ENCODE results near the gene KNDC1. TPM values are rescaled to one million over a fixed set of nuclear protein-coding genes. Genes with fewer than 3 reads are reported as not detected.
A peak's percentile ranks its signal among the peaks of the same experiment; 100 is the strongest.

KNDC1 gene
- total RNA-seq, 2 experiments from 2014 or later = 0.55 to 1.2 TPM

DNA sequence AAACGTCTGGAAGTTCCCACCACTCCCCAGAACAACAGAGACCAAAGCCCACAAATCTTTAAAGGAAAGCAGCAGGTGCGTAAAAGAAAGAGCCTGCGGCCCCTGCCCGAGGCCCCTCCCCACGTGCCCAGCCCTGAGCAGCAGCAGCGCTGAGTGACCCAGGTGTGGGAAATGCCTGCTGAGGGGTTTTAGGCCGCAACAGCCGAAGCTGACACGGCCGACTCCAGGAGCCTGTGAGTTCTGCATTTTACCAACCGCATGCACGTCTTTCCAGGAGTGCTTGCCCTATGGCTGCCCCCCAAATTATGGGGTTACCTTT, 1.6 kb upstream of the KNDC1 start:
- ChIA-PET CTCF (no interaction called here), POLR2A (no interaction called here)
- no peak for DNase-seq
- Mint-ChIP-seq H3K27ac (no peak overlapping the region), H3K9me3 (no peaks in the 10 kb centered on the region), H3K27me3 (peaks cover 9% of the 10 kb centered on the region), H3K4me3 (no peak overlapping the region), H3K36me3 (ENCODE audit: low read depth) (no peaks in the 10 kb centered on the region), H3K4me1 (no peaks in the 10 kb centered on the region)

GRCh38 chr10:133158756-133159610, 1.0 kb upstream of the KNDC1 start:
- ChIA-PET CTCF (no interaction called here), POLR2A (no interaction called here)
- no peaks in the 10 kb centered on the region for H3K36me3 Mint-ChIP-seq (ENCODE audit: low read depth)
- peaks cover 9% of the 10 kb centered on the region for H3K27me3 Mint-ChIP-seq
- no peaks in the 10 kb centered on the region for H3K4me1 Mint-ChIP-seq
- H3K9me3 Mint-ChIP-seq = no peaks in the 10 kb centered on the region
- H3K4me3 Mint-ChIP-seq = no peak overlapping the region
- no peak overlapping the region for H3K27ac Mint-ChIP-seq
- DNase-seq = no peak

GRCh38 chr10:133159611-133159949, 439 bp upstream of the KNDC1 start:
- H3K9me3 Mint-ChIP-seq = no peaks in the 10 kb centered on the region
- no peaks in the 10 kb centered on the region for H3K36me3 Mint-ChIP-seq (ENCODE audit: low read depth)
- CTCF ChIA-PET = no interaction called here
- no peak overlapping the region for H3K27ac Mint-ChIP-seq
- H3K4me1 Mint-ChIP-seq = no peaks in the 10 kb centered on the region
- DNase-seq = no peak
- peaks cover 9% of the 10 kb centered on the region for H3K27me3 Mint-ChIP-seq
- no peak overlapping the region for H3K4me3 Mint-ChIP-seq
- POLR2A ChIA-PET = no interaction called here

GRCh38 chr10:133160826-133161471, 930 bp downstream of the KNDC1 start:
- ChIA-PET CTCF (interaction anchor here (0.5 kb wide), 1 partner anchor 87 kb away, joined by 4 read pairs; no protein-coding TSS in a partner anchor), POLR2A (no interaction called here)
- Mint-ChIP-seq H3K36me3 (ENCODE audit: low read depth) (no peaks in the 10 kb centered on the region), H3K4me3 (peak overlapping the region; percentile 39), H3K27ac (no peak overlapping the region), H3K4me1 (no peaks in the 10 kb centered on the region), H3K27me3 (peaks cover 9% of the 10 kb centered on the region), H3K9me3 (no peaks in the 10 kb centered on the region)
- no peak for DNase-seq

GRCh38 chr10:133161486-133162109, 1.6 kb downstream of the KNDC1 start:
- no peak for DNase-seq
- Mint-ChIP-seq H3K27me3 (peaks cover 9% of the 10 kb centered on the region), H3K9me3 (no peaks in the 10 kb centered on the region), H3K36me3 (ENCODE audit: low read depth) (no peaks in the 10 kb centered on the region), H3K4me3 (no peak overlapping the region), H3K4me1 (no peaks in the 10 kb centered on the region), H3K27ac (no peak overlapping the region)
- ChIA-PET POLR2A (no interaction called here), CTCF (interaction anchor here (0.5 to 1.3 kb wide), 2 partner anchors 88 to 146 kb away, joined by 3 to 4 read pairs; no protein-coding TSS in a partner anchor)

GRCh38 chr10:133162178-133162909, 2.3 kb downstream of the KNDC1 start:
- peaks cover 9% of the 10 kb centered on the region for H3K27me3 Mint-ChIP-seq
- H3K4me1 Mint-ChIP-seq = no peaks in the 10 kb centered on the region
- no peaks in the 10 kb centered on the region for H3K9me3 Mint-ChIP-seq
- H3K4me3 Mint-ChIP-seq = no peak overlapping the region
- no peak overlapping the region for H3K27ac Mint-ChIP-seq
- no peak for DNase-seq
- ChIA-PET CTCF (interaction anchor here (1.3 kb wide), 1 partner anchor 145 kb away, joined by 3 read pairs; no protein-coding TSS in a partner anchor), POLR2A (no interaction called here)
- no peaks in the 10 kb centered on the region for H3K36me3 Mint-ChIP-seq (ENCODE audit: low read depth)

DNA sequence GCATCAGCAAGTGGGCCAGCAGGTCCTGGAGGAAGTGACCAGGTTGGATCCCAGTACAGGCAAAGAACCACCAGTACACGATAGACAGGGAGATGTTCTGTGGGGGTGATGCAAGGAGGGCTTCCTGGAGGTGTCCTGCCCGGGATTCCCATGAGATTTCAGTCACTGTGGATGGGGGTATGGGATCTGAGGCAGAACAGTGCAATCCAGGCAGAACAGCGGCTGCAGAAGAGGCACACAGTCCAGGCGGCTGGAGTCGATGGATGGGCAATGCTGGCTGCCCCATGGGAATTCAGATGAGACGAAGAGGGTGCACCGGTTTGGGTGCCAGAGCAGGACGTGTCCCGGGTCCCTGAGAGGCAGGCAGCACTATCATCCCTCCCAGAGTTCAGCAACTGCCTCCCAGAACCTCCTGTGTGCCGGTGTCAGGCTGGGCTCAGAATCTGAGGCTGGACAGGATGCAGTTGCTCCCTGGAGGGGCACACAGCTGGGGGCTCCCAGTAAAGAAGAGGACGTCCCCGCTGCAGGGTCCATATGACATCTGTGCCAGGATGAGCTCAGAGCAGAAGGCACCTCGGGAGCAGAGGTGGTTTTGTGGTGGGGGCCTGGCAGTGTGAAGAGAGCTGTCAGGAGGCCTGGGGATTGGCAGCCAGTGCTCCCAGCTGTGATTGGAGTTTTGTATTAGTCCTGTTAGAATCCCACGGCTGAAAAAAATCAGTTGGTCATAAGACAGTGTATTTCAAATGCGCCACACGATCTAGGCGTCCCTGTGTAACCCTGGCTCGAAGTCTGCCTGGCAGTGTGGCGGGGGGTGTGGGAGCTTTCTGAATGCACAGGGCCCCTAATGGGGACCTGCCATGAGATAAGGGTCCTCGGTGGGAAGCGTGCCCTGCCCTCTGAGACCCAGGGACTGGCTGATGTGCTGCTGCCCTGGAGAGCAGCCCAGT, 3.2 kb downstream of the KNDC1 start:
- no peak for DNase-seq
- peaks cover 7% of the 10 kb centered on the region for H3K27me3 Mint-ChIP-seq
- CTCF ChIA-PET = no interaction called here
- H3K9me3 Mint-ChIP-seq = no peaks in the 10 kb centered on the region
- H3K4me1 Mint-ChIP-seq = no peaks in the 10 kb centered on the region
- POLR2A ChIA-PET = no interaction called here
- H3K4me3 Mint-ChIP-seq = no peak overlapping the region
- H3K27ac Mint-ChIP-seq = no peak overlapping the region
- no peaks in the 10 kb centered on the region for H3K36me3 Mint-ChIP-seq (ENCODE audit: low read depth)

DNA sequence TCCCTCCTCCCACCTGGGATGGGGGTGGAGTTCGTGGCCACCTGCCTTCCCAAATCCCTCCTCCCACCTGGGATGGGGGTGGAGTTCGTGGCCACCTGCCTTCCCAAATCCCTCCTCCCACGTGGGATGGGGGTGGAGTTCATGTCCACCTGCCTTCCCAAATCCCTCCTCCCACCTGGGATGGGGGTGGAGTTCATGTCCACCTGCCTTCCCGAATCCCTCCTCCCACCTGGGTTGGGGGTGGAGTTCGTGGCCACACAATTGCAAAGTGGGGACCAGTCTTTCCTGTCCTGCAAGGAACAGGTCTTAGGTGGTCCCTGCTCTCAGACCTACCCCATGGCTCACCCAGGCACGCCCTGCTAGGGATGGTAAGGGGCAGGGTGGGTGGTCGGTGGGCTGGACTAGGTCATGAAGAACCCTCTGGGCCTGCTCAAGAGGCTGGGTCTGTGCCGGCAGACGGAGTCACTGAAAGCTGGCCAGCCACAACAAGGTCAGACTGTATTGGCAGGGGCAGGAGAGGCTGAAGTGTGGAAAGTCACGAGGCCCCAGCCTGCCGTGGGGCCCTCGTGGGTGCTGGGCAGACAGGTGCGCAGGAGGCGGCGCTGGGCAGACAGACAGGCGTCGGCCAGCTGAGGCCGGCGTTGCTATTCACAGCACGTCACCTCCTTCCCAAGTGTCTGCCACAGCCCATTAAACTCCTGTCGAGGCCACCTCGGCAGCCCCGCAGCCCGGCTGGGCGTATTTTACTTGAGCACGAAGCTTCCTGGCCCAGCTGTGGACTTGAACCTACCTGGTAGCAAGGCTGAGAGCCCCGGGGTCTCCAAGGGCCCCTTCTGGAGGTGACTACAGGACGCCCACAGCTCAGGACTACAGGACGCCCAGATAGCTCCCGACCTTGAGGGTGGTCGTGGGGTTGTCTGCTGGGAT, 4.1 kb downstream of the KNDC1 start:
- peaks cover 7% of the 10 kb centered on the region for H3K27me3 Mint-ChIP-seq
- POLR2A ChIA-PET = no interaction called here
- no peak overlapping the region for H3K4me3 Mint-ChIP-seq

DNA sequence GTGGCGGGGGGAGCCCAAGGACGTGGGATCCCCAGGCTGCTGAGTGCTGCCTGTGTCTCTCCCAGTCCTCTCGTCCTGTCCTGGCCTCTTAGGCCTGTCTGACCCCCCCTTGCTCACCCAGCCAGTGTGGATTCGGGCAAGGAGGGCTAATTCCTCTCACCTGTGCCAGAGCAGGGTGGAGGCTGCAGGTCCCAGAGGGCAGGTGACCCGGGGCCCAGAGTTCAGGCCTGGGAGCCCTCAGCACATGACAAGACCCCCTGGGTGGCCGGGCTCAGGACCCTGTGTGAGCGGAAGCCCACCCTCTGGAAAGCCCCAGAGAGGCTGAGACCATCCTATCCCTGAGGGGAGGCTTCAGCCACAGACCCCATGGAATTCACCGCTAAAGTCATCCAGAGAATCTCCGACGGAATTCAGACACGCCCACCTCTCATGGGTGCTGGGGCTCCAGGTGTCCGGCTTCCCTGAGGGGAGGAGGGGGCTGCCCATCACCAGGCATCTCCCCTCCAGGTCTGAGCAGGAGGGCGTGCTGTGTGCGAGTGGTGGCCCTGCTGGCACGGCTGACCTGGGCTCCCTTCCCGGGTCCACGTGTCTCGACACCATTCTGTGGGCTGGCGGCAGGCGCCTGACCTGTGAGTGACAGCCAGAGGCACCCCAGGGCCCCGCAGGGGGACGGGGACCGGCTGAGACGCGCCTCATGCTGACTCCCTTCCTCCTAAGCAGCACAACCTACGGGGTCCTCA, 5.0 kb downstream of the KNDC1 start:
- Mint-ChIP-seq H3K27ac (no peak overlapping the region), H3K27me3 (peaks cover 7% of the 10 kb centered on the region), H3K4me3 (no peak overlapping the region), H3K36me3 (ENCODE audit: low read depth) (no peaks in the 10 kb centered on the region), H3K4me1 (no peaks in the 10 kb centered on the region), H3K9me3 (no peaks in the 10 kb centered on the region)
- CTCF ChIA-PET = no interaction called here
- no peak for DNase-seq
- POLR2A ChIA-PET = no interaction called here

More for the DNA sequence above, 4.1 kb downstream of the KNDC1 start:
- no peak for DNase-seq
- no peaks in the 10 kb centered on the region for H3K9me3 Mint-ChIP-seq
- CTCF ChIA-PET = no interaction called here
- no peaks in the 10 kb centered on the region for H3K4me1 Mint-ChIP-seq
- H3K27ac Mint-ChIP-seq = no peak overlapping the region
- H3K36me3 Mint-ChIP-seq (ENCODE audit: low read depth) = no peaks in the 10 kb centered on the region

GRCh38 chr10:133165556-133166503, 5.8 kb downstream of the KNDC1 start:
- peaks cover 7% of the 10 kb centered on the region for H3K27me3 Mint-ChIP-seq
- no peak for DNase-seq
- POLR2A ChIA-PET = no interaction called here
- H3K9me3 Mint-ChIP-seq = no peaks in the 10 kb centered on the region
- H3K36me3 Mint-ChIP-seq (ENCODE audit: low read depth) = no peaks in the 10 kb centered on the region
- no peak overlapping the region for H3K27ac Mint-ChIP-seq
- H3K4me1 Mint-ChIP-seq = no peaks in the 10 kb centered on the region
- CTCF ChIA-PET = no interaction called here
- H3K4me3 Mint-ChIP-seq = no peak overlapping the region

- Mint-ChIP-seq H3K27ac (no peak overlapping the region), H3K4me3 (no peak overlapping the region), H3K9me3 (no peaks in the 10 kb centered on the region), H3K4me1 (no peaks in the 10 kb centered on the region), H3K27me3 (peaks cover 4% of the 10 kb centered on the region), H3K36me3 (ENCODE audit: low read depth) (no peaks in the 10 kb centered on the region)
- CTCF ChIA-PET = no interaction called here
- POLR2A ChIA-PET = no interaction called here
- no peak for DNase-seq
Observed at GRCh38 chr10:133166504-133166827, 6.4 kb downstream of the KNDC1 start.

All from activated CD4-positive, alpha-beta memory T cell treated with anti-CD3 and anti-CD28 coated beads, Interleukin-2, amount 10 ng/mL, durations not matched to agents 7 days and 5 days (primary cell).